GM18861 (cell line): ENCODE measurements around the gene SBF1.
"Not testable (repeated sequence)": the region's sequence is repeated elsewhere in the genome, so short reads cannot be mapped to it uniquely, and the experiment has no call there.

Source experiments
- ATAC-seq: cut with Tn5 transposase; IDR thresholded peaks from one replicate; pipeline ENCODE4 v1.9.1; 2021; ENCODE audit not compliant: unreplicated experiment

SBF1 gene, protein sequence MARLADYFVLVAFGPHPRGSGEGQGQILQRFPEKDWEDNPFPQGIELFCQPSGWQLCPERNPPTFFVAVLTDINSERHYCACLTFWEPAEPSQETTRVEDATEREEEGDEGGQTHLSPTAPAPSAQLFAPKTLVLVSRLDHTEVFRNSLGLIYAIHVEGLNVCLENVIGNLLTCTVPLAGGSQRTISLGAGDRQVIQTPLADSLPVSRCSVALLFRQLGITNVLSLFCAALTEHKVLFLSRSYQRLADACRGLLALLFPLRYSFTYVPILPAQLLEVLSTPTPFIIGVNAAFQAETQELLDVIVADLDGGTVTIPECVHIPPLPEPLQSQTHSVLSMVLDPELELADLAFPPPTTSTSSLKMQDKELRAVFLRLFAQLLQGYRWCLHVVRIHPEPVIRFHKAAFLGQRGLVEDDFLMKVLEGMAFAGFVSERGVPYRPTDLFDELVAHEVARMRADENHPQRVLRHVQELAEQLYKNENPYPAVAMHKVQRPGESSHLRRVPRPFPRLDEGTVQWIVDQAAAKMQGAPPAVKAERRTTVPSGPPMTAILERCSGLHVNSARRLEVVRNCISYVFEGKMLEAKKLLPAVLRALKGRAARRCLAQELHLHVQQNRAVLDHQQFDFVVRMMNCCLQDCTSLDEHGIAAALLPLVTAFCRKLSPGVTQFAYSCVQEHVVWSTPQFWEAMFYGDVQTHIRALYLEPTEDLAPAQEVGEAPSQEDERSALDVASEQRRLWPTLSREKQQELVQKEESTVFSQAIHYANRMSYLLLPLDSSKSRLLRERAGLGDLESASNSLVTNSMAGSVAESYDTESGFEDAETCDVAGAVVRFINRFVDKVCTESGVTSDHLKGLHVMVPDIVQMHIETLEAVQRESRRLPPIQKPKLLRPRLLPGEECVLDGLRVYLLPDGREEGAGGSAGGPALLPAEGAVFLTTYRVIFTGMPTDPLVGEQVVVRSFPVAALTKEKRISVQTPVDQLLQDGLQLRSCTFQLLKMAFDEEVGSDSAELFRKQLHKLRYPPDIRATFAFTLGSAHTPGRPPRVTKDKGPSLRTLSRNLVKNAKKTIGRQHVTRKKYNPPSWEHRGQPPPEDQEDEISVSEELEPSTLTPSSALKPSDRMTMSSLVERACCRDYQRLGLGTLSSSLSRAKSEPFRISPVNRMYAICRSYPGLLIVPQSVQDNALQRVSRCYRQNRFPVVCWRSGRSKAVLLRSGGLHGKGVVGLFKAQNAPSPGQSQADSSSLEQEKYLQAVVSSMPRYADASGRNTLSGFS (N-terminal part only)

DNA sequence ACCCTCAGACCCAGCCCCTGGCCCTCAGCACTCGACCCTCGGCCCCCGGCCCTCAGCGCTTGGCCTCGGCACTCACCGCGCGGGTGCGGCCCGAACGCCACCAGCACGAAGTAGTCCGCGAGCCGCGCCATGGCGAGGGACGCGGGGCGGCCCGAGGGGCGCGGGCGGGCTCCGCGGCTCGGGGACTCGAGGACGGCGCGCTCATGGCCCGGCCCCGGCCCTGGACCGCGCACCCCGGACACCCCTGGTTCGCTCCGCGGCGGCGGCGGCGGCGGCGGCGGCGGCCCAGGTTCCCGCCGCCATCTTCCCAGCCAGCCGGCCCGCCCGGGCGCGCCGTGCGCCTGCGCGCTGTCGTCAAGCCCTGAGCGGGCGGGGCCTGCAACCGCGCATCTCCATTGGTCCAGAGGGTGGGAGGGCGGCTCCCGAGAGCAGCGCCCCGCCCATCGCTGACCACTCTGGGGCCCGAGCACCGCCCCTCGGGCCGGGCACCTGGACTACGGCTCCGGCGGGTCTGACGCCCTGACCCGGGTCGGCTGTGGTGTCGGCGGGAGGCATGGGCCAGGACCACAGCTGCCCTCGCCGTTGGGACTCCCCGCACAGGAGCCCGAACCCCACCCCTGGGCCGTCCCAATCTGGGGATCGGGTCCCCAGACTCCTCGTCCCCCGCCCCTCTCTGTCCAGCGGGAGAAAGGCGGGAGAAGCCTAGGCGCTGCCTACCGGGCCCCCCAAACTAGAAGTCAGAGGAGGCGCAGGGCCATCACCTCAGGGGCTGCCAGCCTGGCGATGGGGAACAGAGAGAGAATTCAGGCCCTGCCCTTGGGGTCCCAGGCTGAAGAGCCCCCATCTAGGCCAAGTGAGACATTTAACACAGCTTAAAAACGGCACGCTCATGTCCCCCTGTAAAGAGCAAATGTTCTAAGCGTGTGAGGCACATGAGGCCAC, at the start of gene SBF1:
Gene SBF1, minus strand, starts transcription at position 326 of the 942 bp plus-strand sequence. Its CDS starts 195 bp downstream, at position 131.
- peak; percentile 49 for ATAC-seq

DNA sequence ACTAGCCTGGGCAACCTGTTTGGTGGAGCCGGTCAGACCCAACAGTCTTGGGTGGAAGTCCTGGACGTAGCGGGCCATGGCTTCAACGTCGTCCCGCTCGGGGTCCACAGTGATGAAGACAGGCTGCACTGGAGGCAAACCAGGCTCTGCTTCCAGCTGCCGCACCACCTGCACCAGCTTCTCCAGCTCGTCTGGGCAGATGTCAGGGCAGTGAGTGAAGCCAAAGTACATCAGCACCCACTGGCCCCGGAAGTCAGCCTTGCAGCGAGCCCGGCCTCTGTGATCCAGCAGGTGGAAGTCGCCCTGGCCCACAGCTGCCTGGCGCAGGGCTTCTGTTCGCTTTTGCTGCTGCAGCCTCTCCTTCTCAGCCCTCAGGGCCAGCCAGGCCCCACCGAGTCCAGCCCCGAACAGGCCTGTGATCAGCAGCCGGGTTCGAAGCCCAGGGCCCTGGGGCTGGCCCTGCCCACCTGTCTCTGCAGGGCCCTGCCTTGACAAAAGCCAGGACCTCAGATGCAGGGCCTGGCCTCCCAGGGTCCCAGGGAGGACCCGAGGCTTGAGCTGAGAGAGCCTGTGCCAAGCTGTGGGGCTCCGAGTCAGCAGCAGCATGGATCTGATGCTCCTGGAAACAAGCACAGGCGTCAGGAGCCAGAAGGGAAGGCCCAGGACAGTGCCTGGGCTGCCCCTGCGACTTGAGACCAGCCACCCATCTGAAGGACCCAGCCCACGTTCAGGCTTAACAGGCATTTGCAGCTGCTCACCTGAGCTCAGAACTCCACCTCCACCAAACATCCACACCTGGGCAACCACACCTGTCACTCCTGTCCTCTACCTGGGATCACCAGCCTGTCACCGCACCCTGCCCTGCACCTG, 49.2 kb upstream of the SBF1 start:
- no peak for ATAC-seq

DNA sequence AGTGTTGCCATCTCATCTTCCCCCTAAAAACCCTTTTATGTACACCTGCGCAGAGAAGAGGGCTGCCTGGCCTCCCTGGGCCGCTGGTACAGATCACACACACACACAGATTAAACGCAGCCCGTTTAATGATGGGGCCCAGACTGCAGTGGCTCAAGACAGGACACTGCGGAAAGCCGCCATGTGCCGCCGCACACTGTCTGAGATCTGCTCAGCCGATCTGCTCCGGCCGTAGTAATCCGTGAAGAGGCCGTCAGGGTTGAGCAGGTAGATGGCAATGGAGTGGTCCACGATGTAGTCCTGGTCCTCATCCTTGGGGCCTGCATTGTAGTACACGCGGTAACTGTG, 48.6 kb upstream of the SBF1 start:
- no peak for ATAC-seq

DNA sequence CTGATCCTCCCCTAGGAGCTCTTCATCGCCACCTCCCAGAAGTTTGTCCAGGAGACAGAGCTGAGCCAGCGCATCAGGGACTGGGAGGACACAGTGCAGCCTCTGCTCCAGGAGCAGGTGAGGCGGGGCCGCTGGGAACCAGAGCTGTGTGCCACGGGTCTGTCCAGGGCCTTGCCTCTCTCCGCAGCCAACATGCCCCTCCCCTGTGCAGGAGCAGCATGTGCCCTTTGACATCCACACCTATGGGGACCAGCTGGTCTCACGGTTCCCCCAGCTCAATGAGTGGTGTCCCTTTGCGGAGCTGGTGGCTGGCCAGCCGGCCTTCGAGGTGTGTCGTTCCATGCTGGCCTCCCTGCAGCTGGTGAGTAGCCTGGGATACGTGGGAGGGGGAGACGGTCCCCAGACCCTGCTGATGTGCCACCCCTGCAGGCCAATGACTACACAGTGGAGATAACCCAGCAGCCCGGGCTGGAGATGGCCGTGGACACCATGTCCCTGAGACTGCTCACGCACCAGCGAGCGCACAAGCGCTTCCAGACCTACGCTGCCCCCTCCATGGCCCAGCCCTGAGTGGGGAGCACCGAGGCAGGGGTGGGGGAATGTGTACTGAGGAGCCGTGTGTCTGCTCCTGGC, 48.1 kb upstream of the SBF1 start:
- ATAC-seq, result no peak

DNA sequence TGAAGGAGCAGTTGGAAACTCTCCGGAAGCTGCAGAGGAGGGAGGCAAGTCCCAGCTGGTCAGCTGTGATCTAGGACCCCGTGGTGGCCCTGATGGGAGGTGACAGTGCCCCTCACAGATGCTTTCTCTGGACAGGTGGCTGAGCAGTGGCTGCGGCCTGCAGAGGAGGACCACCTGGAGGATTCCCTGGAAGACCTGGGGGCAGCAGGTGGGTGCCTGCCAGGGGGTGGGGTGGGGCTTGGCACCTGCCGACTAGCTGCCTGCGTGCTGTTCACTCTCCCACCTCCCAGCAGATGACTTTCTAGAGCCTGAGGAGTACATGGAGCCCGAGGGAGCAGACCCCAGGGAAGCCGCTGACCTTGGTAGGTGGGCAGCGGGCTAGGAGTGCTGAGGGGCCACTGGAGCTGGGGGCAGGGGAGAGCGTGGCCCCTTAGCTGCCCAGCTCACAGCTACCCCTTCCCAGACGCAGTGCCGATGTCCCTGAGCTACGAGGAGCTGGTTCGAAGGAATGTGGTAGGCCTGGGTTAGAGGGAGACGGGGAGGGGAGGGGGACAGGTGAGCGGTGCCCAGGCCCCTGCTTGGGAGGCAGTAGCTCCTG, 47.5 kb upstream of the SBF1 start:
- no peak for ATAC-seq

DNA sequence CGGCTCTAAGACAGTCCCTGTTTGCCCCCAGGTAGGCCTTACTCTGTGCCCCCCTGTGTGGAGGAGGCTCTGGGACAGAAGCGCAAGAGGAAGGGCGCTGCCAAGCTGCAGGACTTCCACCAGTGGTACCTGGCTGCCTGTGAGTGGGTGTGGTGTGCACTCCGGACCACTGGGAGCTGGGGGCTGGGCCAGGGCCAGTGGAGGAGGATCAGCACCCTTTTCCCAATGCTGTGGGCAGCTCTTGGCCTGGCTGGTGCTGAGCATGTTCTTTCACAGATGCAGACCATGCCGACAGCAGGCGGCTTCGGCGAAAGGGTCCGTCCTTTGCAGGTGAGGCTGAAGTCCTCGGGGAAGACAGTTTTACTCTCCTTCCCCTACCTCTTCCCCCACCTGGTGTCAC, 46.9 kb upstream of the SBF1 start:
- ATAC-seq, result no peak

DNA sequence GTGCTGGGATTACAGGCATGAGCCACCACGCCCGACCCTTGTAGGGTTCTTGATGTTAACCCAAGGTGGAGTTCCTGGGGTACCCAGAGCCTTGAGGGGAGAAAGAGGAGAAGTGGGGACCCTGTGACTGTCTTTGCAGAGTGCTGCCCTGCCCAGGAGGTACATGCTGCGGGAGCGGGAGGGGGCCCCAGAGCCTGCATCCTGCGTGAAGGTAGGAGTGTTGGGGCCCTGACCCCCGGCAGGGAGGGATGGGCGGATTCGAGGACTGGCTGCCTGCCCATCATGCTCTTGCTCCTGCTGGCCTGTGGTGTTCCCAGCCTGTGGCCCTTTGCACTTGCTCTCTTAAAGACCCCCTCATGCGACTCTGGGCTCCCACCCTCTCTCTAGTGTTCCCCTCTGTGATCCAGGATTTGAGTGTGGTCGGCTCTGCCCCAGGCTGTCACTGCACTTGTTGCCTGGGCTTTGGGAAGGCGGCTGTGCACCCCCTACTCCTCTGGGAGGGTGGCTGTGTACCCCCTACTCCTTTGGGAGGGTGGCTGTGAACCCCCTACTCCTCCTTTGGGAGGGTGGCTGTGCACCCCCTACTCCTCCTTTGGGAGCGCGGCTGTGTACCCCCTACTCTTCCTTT, 46.1 kb upstream of the SBF1 start:
- ATAC-seq, result no peak

DNA sequence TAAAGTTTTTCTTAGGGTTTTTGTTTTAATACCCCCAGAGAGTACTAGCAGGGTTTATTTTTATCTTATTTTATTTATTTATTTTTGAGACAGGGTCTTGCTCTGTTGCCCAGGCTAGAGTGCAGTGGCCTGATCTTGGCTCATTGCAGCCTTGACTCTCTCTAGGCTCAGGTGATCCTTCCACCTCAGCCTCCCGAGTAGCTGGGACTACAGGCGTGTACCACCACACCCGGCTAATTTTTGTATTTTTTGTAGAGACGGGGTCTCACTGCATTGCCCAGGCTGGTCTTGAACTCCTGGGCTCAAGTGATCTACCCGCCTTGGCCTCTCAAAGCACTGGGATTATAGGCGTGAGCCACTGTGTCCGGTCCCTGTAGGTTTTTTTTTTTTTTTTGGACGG, 45.3 kb upstream of the SBF1 start:
- not testable (repeated sequence) for ATAC-seq

DNA sequence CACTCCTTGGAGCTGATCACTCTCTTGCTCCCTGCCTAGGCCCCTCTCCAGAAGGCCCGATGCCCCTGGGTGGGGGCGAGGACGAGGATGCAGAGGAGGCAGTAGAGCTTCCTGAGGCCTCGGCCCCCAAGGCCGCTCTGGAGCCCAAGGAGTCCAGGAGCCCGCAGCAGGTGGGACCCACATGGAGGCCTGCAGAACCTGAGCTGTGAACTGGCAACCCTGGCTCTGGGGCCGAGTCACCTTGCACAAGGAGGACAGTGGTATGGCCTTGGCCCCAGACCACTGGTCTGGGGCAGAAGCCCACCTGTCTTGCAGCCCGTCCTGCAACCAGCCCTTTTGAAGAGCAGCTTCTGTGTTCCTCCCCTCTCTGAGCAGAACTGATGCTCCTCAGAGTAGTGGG, 44.3 kb upstream of the SBF1 start:
- ATAC-seq, result no peak

DNA sequence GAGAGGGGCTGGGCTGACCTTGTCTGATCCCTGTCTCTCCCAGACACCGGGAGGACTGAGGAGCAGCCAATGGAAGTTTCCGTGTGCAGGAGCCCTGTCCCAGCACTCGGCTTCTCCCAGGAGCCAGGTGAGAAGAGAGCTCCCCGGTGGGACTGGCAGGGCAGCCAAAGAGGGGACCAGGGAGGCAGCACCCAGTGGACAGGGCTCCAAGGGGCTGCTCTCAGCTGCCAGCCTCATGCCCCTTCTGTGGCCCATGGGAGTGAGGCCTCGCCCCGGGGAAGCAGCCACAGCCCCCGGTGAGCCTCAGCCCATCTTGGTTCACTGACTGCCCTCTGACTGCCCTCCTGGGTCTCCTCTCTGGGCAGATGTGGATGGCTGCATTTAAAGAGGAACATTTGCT, 43.8 kb upstream of the SBF1 start:
- no peak for ATAC-seq

DNA sequence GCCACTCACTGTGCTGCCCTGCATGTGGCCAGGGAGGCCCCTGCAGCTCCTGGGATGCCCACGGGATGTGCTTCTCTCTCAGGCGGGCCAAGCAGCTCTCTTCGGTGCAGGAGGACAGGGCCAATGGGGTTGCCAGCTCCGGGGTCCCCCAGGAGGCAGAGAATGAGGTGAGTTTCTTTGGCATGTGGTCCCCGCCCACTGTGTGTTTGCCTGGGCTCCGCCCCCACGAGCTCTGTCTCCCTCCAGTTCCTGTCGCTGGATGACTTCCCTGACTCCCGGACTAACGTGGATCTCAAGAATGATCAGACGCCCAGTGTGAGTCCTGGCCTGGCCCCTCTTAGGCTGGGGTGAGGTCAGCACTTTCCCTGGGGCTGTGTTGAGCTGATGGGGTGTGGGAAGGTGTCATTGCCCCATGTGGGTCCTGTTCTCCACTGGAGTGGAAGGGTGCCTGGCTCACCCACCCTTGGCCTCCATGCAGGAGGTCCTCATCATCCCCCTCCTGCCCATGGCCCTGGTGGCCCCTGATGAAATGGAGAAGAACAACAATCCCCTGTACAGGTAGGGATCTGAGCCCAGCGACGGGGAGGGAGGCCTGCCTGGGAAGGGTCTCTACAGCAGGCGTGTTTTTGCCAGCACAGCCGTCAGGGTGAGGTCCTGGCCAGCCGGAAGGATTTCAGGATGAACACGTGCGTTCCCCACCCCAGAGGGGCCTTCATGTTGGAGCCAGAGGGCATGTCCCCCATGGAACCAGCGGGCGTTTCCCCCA, 42.8 kb upstream of the SBF1 start:
- no peak for ATAC-seq

DNA sequence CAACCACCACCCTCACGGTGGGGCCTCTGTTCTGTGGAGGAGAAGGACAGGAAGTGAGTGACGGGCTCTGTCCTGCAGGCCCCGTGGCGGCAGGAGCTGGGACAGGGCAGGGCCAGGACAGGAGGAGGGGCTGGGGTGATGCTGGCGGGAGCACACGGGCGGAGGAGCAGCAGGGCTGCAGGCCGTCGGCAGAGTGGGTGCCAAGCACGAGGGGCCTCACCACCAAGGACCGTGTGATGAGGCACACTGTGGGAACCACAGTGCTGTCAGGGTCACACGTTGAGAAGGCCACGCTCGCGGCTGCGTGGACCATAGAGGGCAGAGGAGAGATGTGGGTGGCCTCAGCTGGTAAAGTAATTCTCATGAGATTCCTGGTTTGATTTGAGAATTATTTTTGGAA, 42.1 kb upstream of the SBF1 start:
- no peak for ATAC-seq

DNA sequence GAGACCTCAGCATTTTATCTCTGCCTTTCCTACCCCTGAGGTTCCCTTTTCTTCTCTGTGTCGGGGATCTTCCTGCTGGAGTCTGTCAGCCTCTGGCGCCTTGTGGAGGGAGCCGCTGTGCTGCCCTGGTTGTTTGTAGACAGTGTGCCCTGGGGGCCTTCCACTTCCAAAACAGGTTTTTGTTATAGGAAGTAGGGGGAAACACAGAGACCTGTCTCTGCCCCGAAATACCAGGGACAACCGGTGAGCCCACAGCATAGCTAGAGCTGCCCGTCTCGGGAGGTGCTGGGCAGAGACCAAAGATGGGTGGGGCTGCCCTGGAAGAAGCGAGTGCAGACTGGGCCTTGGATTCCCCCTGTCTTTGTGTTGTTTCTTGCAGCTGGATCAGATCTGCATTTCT, 41.2 kb upstream of the SBF1 start:
- ATAC-seq, result no peak

DNA sequence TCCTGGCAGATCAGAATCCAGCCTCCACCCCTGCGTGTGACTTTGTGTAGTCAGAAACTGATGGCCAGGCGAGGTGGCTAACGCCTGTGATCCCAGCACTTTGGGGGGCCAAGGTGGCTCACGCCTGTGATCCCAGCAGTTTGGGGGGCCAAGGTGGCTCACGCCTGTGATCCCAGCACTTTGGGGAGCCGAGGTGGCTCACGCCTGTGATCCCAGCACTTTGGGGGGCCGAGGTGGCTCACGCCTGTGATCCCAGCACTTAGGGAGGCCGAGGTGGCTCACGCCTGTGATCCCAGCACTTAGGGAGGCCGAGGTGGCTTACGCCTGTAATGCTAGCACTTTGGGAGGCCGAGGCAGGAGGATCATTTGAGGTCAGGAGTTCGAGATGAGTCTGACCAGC, 38.3 kb upstream of the SBF1 start:
- no peak for ATAC-seq

DNA sequence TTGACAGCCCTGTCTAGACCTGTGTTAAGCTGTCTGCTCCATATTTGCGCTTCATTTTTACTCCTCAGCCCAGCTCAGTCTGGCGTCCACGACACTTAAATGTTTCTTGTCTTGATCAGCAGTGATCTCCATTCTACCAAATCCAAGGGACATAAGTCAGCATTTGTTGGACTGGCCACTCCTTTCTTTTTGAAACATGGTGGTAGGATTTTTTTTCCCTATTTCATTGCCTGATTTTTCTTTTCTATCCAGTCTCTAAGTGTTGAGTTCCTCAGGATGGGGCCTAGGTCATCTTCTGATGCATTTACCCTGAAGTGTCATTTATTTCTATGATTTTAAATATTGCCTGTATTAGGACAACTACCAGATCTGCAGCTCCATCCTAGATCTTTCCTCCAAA, 34.1 kb upstream of the SBF1 start:
- ATAC-seq, result no peak

DNA sequence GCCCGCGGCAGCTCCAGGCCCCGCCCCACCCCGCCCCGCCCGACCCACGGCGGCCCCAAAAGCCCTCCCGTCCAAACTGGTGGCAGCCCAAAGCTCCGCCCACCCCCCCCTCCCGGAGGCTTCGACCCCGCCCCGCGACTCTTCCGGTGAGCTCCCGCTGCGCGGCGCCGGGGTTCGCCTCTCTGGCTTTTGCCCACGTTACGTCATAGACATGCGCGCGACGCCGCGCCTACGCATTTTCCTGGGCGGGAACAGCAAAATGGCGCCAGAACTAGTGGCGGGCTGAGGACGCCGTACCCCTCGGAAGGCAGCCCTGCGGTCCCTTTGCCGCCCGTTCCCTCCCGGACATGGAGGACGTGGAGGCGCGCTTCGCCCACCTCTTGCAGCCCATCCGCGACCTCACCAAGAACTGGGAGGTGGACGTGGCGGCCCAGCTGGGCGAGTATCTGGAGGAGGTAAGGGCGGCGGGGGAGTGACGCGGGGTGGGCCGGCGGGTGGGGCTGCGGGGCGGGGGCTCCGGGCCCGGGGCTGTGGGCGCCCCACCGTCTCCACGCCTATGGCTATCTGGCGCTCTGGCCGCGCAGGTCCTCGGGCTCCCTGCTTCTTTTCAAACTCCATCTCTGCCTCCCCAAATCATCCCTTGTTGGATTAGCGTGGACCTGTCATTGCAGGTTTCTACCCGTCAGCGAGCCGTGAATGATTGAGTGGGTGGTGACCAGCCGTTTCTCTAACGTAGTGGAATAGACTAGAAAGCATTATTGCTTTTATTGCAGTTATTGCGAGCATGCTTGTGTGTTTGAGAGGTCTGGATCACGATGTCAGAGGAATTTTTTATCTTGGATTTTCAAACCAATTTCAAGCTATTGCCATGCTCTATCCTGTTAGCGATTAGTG, 33.4 kb upstream of the SBF1 start, which contains the start of gene NCAPH2:
Gene NCAPH2, plus strand, starts transcription at position 234 of the 894 bp plus-strand sequence. Its CDS starts 114 bp downstream, at position 348.
- peak; percentile 68 for ATAC-seq
